AG09319 (cell line): ENCODE data around the gene LMBRD1.
"Not testable (repeated sequence)": the region's sequence is repeated elsewhere in the genome, so short reads cannot be mapped to it uniquely, and the experiment has no call there.

ENCODE experiments used
- DNase-seq: peaks from one replicate; pipeline ENCODE4 v3.0.0-alpha.2; 2010; ENCODE audit warnings: low read depth; ENCODE audit errors: extremely low read depth
- CTCF ChIP-seq: IDR thresholded peaks from 2 replicates; pipeline ENCODE4 v1.5.1; 2011; ENCODE audit warnings: low read depth, mild to moderate bottlenecking, inconsistent platforms, low read length, moderate library complexity

Gene LMBRD1

DNA sequence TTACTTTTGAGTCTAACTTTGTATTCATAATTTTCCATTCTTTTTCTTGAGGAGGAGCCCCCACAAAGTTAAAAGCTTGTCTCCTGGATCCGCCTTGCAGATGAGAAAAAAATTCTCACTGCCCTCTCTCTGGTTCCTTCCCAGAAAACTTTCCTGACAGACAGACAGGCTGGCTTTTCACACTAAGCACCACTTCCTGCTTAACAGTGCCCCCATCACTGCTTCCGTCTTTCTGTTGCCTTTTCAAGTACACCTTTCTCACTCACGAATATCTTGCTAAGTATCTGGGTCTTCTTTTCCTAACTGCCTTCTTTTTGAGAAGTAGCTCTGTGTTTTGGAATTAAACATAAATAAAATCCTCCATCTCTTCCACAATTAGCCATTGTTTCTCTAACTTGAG, 19.8 kb upstream of the LMBRD1 start:
- no peak for DNase-seq
- TF ChIP-seq CTCF: no peak

DNA sequence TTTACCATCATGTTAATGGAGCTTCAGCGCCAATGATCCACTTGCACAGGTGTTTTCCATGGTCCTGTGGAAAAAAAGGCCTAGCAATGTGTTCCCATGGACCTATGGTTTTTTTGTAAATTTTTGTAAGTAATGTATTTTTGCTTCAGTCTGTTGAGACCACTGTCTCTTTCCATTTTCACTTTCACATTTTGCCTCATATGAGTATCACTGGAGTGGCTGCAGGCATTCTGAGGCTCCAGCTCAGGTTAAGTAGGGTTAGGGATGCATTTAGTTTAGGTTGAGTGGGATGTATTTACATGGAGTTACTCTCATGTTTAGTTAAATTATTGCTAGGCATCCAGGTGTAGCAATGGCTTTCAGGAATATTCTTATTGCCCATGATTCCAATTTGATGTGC, 19.2 kb upstream of the LMBRD1 start:
- no peak for TF ChIP-seq CTCF
- DNase-seq: no peak

- no peak for TF ChIP-seq CTCF
- DNase-seq: no peak
These were observed 16.7 kb upstream of the LMBRD1 start for GRCh38 chr6:69813508-69813907.

DNA sequence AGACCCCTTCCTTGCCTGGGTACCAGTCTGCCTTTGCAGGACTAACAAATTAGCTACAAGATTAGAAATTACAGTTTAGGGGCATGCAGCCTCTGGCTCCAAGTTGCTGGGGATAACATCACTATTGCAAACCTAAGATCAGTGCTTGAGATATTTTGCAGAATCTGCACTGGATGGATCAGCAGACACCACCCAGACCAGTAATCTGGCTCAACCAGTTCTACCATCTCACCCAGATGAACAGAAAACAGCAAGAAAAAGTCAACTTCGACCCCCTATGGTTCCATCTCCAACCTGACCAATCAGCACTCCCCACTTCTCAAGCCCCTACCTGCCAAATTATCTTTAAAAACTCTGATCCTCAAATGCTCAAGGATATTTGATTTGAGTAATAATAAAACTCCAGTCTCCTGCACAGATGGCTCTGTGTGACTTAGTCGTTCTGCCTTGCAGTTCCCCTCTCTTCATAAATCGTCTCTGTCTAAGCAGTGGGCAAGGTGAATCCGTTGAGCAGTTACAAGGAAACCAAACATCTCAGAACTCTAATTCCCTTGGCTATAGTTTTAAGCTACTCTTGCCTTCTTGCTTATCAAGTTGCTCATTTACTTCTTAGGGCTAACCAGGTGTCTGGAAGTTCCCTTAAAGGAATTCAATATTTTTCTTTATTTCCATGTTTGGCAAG, 16.1 kb upstream of the LMBRD1 start:
- no peak for TF ChIP-seq CTCF
- DNase-seq: no peak

- DNase-seq: no peak
- no peak for TF ChIP-seq CTCF
These were observed 6.2 kb upstream of the LMBRD1 start for GRCh38 chr6:69802995-69803394.

- no peak for TF ChIP-seq CTCF
- no peak for DNase-seq
These were observed 4.9 kb upstream of the LMBRD1 start for GRCh38 chr6:69801711-69802110.

DNA sequence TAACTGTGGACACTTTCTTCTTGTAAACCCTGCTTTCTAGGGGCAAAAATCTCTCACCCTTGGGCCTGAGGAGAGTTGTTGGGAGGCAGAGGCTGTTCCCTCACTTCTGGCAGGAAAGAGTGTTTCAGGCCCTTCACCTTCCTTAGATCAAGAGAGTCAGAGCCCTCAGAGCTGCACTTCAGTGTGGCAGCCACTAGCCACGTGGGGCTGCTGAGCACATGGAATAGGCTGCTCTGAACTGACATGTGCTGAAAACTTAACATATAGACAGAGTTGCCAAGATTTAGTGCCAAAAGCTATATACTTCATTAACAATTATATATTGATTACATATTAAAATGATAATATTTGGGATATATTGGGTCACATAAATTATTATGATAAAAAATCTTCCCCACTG, 4.4 kb upstream of the LMBRD1 start:
- no peak for DNase-seq
- no peak for TF ChIP-seq CTCF

GRCh38 chr6:69798796-69799195, 2.0 kb upstream of the LMBRD1 start:
- DNase-seq: not testable (repeated sequence)
